HG03520 (cell line): Measurements from ENCODE around the gene TSSC4.

Source experiments
- ATAC-seq: cut with Tn5 transposase; IDR thresholded peaks from one replicate; pipeline ENCODE4 v1.9.1; 2021; ENCODE audit warnings: mild to moderate bottlenecking, moderate library complexity; ENCODE audit not compliant: unreplicated experiment

Gene TSSC4

GRCh38 chr11:2385156-2386151 is 15.1 kb upstream of the TSSC4 start:
- no peak for ATAC-seq

- no peak for ATAC-seq
These were observed 14.0 kb upstream of the TSSC4 start for GRCh38 chr11:2386591-2386990.

GRCh38 chr11:2387266-2387987 is 13.1 kb upstream of the TSSC4 start:
- ATAC-seq: no peak

- ATAC-seq: no peak
These were observed 11.8 kb upstream of the TSSC4 start for GRCh38 chr11:2388431-2389376.

GRCh38 chr11:2389377-2390026 is 11.0 kb upstream of the TSSC4 start:
- ATAC-seq: no peak

GRCh38 chr11:2390091-2390724 is 10.3 kb upstream of the TSSC4 start:
- no peak for ATAC-seq

- no peak for ATAC-seq
These were observed 9.8 kb upstream of the TSSC4 start for GRCh38 chr11:2390725-2391151.

- ATAC-seq: no peak
These were observed 9.2 kb upstream of the TSSC4 start for GRCh38 chr11:2391181-2391975.

- no peak for ATAC-seq
These were observed 8.2 kb upstream of the TSSC4 start for GRCh38 chr11:2392241-2392959.

- no peak for ATAC-seq
These were observed 7.3 kb upstream of the TSSC4 start for GRCh38 chr11:2393111-2393868.

GRCh38 chr11:2393941-2394817 is 6.4 kb upstream of the TSSC4 start:
- ATAC-seq: no peak

GRCh38 chr11:2394818-2395105 is 5.8 kb upstream of the TSSC4 start:
- no peak for ATAC-seq

- no peak for ATAC-seq
These were observed 5.3 kb upstream of the TSSC4 start for GRCh38 chr11:2395211-2395730.

- ATAC-seq: no peak
These were observed 4.7 kb upstream of the TSSC4 start for GRCh38 chr11:2395856-2396255.

- ATAC-seq: no peak
These were observed 4.1 kb upstream of the TSSC4 start for GRCh38 chr11:2396471-2396870.

GRCh38 chr11:2397005-2397404 is 3.5 kb upstream of the TSSC4 start:
- ATAC-seq: no peak
